ENCODE measurements around the gene PCP4.

DNA sequence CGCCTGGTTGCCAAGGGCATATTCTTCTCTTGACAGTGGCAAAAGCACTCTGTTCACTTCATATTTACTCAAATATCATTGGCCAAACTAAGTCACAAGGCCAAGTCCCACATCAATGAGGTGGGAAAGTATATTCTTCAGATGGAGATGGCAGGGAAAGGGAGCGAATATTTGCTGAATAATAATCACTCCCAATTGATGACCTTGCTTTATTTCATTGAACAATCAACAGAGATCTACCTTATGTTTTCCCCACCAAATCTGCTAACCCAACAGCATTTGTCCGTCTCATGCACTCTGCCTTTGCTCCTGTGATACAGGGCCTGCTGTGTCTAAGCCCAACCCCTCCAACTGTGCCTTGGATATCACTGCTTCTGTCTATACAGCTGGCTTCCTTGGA, 45.2 kb upstream of the PCP4 start:
- TF ChIP-seq, protein P1, sequence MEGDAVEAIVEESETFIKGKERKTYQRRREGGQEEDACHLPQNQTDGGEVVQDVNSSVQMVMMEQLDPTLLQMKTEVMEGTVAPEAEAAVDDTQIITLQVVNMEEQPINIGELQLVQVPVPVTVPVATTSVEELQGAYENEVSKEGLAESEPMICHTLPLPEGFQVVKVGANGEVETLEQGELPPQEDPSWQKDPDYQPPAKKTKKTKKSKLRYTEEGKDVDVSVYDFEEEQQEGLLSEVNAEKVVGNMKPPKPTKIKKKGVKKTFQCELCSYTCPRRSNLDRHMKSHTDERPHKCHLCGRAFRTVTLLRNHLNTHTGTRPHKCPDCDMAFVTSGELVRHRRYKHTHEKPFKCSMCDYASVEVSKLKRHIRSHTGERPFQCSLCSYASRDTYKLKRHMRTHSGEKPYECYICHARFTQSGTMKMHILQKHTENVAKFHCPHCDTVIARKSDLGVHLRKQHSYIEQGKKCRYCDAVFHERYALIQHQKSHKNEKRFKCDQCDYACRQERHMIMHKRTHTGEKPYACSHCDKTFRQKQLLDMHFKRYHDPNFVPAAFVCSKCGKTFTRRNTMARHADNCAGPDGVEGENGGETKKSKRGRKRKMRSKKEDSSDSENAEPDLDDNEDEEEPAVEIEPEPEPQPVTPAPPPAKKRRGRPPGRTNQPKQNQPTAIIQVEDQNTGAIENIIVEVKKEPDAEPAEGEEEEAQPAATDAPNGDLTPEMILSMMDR (conservative IDR thresholded peaks at IDR 0.05; ENCODE audit: low read length), result no peak
- no peak for TF ChIP-seq EZH2phosphoT487 (IDR thresholded peaks at IDR 0.05; ENCODE audit: borderline replicate concordance, low read depth, low read length)

All from OCI-LY7 (cell line).